ENCODE results near the gene CD7.

- TF ChIP-seq POLR2A (IDR thresholded peaks at IDR 0.05) = no peak
- no peak for TF ChIP-seq CTCF (IDR thresholded peaks at IDR 0.05)
Measured at GRCh38 chr17:82348434-82348833, 31.0 kb upstream of the CD7 start.
